NCI-H2171 (cell line): ENCODE results near the gene DPP8.
"Not testable (repeated sequence)": the region's sequence is repeated elsewhere in the genome, so short reads cannot be mapped to it uniquely, and the experiment has no call there.

ENCODE experiments used
- DNase-seq: peaks from one replicate; lab custom pipeline; 2025; lab: John Stamatoyannopoulos, UW

The DPP8 gene

DNA sequence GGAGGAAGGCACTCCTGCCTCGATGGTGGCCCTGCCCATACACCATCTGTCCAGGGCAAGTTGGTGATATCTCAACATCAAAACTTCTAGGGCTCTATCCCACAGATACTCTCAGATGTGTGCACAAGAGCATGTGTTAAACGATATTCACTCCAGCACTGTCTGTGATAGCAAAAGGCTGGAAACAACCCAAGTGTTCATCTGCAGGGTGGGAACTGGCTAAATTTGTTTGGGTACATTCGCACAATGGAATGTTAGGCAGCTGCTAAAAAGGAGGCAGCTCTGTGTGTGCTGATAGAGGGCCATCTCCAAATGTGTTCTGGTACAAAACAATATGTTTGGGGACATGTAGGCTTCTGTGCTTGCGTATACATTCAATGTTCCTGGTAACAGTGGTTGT, 114.5 kb downstream of the DPP8 start:
- DNase-seq = no peak

GRCh38 chr15:65401611-65402240, 115.8 kb downstream of the DPP8 start:
- DNase-seq = no peak

DNA sequence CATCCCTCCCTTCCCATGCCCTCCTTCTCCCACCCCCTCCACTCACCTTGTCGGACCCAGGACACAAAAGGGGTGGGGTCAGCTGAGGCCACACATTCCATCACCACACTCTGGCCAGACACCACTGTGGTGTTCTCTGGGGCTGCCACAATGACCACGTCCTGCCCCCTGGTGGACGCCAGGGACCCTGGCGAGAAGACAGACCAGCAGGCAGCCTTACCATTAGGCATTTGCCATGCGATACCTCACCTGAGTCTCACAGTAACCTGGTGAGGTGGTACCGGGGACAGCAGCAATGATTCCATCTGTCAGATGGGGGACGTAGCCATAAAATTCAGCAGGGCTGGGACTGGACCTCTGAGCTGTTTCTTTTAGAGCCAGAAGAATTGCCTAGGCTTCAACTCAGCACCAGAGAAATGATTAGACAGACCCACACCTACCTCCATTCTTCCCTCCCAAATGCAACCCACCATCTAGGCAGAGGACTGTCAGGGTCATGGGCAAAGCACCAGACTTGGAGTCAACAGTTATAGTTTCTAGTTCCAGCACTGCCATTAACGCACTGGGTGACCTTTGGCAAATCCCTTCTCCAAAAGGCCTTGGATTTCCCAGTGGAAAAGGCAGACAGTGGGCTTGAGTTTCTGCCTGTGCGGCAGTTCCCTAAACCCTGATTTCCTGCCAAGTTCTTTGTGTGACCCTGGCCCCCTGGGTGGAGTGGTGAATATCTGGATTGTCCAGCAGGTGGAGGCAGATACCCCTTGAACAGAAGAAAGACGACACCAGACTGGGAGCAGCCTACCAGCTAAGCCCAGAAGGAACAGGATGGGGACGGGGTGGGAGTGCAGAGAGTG, 116.5 kb downstream of the DPP8 start:
- DNase-seq = peak; percentile 85

DNA sequence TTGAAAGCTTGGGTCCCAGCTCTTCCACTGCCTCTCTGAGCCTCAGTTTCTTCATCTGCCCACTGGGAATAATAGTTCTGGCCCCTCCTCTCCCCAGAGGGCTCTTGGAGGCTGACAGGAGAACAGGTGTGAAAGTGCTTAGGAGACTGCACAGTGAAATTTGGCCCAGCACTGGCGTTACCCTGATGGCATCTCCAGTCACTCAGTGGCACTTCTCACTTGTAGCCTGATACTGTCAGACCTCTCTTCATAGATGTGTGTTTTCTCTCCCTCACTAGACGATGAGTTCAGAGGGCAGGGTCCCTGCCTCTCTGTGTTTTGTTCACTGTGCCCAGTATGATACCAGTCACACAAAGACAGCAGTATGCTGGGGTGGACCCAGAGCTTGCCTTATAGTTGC, 117.5 kb downstream of the DPP8 start:
- DNase-seq = no peak

- no peak for DNase-seq
Observed at GRCh38 chr15:65399001-65399706, 118.3 kb downstream of the DPP8 start.

DNA sequence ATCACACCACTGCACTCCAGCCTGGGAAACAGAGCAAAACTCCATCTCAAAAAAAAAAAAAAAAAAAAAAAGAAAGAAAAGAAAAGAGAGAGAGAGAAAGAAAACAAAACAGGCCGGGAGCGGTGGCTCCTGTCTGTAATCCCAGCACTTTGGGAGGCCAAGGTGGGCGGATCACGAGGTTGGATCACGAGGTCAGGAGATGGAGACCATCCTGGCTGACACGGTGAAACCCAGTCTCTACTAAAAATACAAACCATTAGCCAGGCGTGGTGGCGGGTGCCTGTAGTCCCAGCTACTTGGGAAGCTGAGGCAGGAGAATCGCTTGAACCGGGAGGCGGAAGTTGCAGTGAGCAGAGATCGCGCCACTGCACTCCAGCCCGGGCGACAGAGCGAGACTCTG, 119.0 kb downstream of the DPP8 start:
- not testable (repeated sequence) for DNase-seq

DNA sequence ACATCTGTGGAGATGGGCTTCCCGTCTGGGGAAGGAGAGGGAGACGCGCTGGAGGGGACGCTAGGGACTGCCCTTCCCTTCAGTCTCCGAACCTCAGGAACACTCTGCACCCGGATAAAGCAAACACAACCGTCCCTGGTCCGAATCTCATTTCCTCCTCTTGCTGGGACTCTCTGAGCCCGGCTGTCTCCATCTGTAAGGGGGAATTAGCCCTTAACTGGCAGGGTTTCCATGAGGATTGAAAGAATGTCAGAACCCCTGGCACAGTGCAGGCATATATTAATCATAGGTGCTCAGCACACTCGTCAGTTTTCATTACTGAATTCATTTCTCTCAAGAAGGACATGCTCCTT, 120.5 kb downstream of the DPP8 start:
- no peak for DNase-seq

GRCh38 chr15:65396283-65396964, 121.1 kb downstream of the DPP8 start:
- DNase-seq = no peak

GRCh38 chr15:65395567-65396202, 121.8 kb downstream of the DPP8 start:
- DNase-seq = no peak

GRCh38 chr15:65394936-65395335, 122.6 kb downstream of the DPP8 start:
- no peak for DNase-seq

DNA sequence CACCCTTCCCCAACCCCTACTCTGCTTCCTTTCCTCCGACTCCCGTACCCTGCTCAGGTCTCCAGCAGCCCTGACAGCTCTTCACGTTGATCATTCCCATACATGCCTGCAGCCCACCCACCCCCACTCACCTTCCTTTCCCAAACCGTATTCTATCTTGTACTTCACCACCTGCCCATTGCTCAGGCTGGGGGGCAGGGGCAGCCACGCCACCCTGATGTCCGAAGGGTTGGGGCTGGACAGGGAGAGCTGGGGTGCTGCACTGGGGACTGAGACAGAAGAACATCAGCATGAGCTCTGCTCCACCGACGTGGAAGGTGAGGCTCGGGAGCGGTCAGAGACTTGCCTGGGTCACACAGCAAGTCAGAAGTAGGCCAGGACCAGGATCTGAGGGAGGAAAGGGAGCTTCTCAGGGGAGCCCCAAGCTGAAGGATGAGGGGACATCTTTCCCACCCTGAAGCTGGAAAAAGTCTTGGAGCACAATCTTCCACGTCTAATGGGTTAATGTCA, 123.2 kb downstream of the DPP8 start:
- DNase-seq = no peak

GRCh38 chr15:65393557-65393956, 123.9 kb downstream of the DPP8 start:
- no peak for DNase-seq

DNA sequence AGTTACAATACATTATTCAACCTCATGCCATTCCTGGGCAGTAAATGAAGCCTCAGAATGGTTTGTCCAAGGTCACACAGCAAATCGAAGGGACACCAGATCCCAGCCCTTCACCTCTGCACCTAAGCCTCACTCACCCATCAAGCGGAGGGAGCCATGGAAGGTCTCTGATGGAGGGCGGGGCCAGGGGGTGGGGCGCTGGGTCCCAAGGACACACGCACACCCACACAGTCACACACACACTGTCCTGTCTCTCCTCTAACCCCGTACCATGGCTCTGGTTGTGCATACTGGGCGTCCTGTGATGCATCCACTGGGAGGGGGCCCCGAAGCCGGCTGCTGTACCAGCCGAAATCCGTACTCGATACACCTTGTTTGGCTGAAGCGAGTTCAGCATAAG, 124.4 kb downstream of the DPP8 start:
- DNase-seq = no peak
